ENCODE measurements around the gene MR1.

The MR1 gene

DNA sequence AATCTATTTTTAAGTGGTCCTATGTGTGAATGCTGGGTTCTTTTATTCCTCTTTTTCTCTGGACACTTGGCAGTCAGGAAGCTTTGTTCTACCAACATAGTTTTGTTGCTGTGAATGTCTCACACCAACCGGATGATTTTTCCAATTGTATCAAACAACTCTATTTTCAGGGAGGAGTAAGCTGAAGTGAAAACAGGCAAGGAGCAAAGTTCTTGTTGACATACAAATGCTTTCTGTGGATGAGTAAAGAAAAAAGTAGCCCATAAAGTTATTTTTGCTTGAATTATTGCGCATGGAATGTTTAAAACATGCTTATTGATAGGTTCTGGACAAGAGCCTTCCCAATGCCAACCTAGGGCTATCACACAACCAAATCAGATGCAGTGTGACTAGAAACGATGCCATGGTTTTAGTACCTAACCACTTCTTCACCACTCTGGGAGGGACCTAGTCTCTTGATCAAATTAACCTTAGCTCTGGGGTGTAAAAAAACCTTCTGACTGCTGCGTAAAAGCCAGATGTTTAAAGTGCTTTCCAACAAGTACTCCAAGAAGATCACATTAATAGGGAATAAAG, 59.2 kb downstream of the MR1 start:
- DNase-seq, result no peak

DNA sequence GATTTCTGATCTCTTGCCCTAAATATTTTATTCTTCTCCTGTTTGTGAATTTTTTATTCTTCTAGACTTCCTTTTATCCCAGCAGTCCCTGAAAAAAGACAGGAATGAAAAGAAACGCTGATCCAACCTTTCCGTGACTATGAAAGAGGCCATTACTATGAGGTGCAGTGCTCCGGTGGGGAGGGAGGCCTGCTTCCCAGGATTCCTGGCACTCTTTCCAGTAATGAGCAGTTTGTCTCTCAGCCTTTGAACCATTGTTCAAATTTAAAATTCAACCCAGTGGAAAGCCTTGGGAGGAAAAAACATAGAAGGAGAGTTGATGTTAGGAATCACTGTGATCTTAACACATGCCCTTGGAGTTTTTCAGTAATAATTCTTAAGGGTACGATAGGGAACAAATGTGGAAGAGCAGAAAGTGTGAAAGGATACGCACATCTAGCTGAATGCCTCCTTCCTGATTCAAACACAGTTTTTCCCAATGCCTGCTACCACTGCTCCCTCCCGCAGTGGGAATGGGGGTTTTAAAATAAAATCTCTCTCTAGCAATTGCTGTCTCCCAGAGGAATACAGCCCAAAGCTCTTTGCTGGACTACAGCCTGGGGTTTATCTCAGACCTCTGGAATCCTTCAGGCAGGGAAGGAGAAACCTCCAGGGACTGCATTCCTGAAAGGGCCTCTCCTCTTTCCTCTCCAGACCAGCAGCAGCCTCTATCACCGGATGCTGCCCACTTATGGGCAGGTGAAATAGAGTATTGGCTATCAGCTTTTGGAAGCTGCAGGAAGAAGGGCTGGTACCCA, 60.8 kb downstream of the MR1 start:
- no peak for DNase-seq

DNA sequence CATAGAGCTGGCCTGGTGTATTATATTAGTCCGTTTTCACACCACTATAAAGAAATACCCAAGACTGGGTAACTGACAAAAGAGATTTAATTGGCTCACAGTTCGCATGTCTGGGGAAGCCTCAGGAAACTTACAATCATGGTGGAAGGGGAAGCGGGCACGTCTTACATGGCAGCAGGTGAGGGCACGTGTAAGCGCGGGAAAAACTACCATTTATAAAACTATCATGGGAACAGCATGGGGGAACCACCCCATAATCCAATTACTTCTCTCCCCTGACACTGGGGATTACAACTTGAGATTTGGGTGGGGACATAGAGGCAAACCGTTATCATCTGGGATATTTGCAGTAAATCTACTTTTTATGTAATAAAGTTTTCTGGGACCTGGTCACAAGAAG, 61.5 kb downstream of the MR1 start:
- no peak for DNase-seq

DNA sequence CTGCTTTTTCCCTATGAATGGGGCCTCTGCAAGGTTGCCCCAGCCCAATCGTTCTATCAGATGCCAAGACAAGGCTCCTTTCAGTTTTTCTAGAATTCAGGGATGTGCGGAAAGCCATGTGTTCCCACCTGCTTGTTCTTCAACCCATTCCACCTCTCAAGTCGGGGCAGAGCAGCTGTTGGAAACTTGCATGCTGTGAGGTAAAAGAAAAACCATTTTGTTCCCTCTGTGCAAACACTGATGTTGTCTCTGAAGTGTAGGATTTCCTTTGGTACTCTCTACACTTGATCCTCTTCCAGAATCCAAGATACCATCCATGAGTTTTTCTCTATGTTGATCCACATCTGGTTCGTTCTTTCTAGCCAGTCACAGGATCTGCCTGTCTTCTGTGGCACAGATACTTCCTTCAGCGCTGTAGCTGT, 62.0 kb downstream of the MR1 start:
- peak; percentile 60 for DNase-seq

DNA sequence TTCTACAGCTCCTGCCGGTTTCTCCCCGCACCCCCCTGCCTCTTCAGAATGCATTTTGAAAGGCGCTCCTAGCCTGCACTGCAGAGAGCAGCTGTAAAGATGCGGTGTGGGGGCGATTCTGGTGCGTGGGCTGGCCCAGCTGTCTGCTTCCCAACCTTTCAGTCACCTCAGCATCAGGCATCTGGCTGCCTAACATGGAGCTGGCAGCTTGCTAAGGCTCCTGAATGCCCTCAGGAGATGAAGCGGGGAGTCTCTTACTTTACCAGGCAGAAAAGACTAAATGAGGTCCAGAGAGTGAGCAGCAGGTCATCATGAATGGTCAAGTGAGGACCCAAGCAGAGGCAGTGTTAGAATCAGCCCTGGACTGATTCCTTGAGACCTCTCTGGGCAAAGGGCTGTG, 63.5 kb downstream of the MR1 start:
- DNase-seq, result peak; percentile 16

DNA sequence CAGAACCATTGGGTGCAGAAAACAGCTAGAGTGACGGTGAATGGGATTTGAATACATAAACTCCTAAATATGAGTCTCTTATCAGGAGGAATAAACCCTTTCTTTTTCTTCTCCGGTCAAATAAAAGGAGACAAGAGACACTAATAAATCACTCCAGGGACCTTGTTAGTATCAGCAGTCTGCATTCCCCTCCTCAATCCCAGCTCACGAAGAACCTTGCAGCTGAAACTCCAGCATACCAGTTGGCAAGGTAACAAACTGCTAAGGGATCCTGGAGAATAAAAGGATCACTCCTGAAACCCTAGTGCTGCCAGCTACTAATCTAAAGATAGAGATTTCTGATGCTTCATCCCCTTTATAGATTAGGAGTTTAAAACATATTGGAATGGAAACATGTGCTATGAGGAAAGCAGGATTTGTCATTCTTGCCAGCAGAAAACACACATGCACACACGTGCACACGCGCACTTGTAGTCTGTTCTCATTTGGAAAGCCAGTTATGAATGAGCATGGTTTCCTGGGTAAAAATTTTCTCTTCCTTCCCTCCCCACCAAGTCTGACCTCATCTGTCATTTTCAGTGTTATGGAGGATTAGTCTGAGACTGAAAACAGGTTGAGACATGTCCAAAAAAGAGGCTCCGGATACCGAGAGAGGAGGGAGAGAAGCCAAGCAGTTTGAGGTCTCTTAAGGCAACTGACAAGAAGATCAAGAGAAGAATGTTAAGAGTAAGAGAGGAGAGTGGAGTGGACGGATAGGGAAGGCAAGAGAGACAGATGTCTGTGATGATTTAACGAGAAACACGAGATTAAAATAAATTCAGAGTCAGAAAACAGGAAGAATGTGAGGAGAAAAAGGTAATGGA, 65.6 kb downstream of the MR1 start:
- no peak for DNase-seq

DNA sequence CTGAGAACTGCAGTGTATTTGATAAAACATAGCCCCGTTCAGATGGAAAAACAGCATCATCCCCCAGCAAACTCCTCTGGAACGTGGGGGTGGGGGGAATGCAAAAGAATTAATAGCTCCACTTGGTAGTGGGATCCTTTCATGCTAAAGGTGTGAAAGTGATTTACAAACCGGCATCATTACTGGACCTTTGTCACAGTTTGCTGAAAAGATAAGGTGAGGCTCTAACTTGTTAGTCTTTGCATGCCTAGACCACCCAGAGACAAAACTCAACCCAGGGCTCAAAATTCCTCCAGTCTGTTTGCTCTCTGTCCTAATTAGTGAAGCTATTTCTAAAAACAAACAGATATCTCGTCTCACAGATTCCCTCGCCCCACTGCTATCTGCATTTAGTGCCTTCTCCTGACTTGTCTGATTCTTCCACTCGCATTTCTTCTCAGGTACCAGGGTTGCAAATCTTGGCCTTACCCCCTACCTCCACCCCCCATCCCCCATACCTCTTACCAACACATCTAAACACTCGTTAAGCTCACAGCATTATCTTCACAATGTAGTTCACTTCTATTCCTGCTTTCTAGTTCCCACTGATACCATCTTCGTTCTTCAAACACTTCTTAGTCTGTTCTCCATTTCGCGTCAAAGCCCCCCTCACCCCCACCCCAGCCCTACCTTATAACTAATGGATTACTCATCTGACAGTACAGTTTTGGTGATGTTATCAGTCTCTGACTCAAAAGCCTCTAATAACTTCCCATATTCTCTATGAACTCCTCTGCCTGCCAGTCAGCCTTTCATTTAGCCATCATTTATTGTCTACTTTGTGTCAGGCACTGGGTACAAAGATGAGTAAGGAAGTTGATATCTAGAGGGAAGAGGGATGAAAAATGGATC, 66.5 kb downstream of the MR1 start:
- DNase-seq, result no peak

DNA sequence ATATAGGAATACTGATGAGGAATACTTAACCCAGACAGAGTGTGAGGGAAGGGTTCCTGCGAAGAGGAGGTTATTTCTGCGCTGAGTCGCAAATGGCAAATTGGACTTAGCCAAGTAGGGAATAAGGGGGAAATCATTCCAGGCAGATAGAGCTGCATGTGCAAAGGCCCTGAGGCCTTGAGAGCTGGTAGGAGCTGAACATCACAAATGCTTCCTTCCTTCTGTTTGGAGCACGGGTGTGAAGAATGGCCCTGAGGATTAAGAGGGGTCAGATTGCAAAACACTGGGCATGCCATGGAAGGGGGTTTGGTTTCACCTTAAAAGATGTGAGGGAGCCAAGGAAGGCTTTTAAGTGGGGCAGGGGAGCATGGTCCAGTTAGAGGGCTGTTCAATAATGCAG, 67.2 kb downstream of the MR1 start:
- DNase-seq, result no peak

DNA sequence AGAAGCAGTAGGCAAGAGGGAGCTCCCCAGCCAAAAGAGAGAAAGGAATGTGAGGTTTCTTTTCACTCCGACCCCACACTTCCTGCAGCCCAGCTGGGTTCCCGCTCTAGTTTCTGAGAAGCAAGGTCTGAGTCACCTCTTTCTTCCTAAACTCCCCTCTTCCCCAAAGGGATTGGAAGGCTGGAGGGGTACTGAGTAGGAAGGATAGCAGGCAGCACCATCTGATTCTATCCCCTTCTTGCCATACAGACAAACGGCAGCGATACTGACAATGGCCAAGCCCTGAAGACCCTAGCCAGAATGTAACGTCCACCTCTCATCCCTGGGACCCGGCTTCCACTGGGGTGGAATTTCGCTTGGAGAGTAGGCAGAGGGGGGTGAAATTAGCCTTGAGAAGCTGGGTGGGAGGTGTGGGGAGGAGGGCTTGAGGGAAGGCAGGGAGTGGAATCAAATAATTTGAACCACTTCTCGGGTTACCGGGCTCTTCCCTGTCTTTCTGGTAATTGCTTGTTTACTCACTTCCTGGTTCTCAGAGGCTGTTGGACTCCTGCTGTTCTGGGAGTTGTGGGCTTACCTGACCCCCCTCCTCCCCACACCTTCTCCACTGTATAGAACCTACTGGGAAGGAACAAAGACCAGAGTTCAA, 67.9 kb downstream of the MR1 start:
- DNase-seq, result peak; percentile 84

DNA sequence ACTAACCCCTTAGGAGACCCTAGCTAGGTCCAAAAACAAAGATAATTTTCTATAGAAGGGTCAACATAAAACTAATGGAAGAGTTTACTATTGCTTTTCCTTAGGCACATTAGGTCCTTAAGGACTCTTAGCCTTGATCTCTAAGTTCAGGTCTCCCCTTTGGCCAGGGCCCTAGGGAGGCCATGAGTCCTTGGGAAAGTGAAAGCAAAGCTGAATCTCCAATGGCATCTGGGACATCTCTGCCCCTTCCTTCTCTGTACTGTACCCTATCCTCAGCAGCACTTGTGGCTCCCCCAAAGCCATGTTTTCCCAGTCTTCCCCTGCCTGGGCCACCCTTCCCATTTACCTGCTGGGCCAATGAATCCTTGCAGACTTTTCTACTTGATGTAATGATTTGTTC, 69.1 kb downstream of the MR1 start:
- DNase-seq, result no peak

DNA sequence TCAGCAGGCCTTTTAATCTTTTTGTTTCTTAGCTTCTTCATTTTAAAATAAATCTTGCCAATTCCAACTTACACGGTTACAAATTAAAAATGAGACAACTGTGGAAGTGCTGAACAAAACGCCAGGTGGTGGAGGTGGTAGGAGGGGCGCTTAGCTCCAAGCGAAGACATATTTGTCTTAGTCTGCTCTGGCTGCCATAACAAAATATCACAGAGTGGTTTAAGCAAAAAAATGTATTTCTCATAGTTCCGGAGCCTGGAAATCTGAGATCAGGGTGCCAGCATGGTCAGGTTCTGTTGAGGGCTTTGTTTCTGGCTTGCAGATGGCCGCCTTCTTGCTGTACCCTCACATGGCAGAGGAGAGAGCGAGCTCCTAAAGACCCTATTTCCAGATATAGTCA, 69.6 kb downstream of the MR1 start:
- DNase-seq, result no peak

DNA sequence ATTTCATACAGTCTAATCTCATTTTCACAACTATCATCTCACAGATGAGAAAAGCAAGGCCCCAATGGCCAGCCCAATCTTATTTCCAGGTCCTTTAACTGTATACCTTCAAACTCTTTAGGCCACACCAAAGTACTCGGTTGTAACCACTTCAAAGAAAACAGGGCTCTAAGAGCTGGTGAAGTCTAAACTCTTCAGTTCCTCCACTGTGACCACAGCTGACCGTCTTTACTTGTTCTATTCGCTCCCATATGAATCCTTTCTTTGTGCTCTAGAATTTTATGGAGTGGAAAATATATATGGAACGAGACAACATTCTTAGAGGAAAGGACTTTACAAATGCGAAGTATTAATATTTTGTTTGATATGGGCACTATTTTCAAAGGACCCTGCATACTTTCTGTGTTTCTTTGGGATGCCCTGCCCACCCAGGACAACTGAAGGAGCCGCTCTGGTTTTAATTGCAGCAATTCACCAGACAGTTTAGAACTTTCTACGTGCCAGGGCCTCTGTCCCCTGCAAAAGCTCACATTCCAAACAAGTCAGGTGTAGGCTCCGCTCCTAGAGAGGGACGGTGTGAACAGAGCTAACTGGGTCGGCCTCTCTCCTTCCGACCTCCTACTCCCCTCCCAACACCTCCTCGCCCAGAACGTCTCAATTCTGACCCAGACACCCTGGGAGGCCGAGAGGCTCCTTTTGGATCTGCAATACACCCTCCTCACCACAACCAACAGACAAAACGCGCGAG, 70.4 kb downstream of the MR1 start:
- no peak for DNase-seq

DNA sequence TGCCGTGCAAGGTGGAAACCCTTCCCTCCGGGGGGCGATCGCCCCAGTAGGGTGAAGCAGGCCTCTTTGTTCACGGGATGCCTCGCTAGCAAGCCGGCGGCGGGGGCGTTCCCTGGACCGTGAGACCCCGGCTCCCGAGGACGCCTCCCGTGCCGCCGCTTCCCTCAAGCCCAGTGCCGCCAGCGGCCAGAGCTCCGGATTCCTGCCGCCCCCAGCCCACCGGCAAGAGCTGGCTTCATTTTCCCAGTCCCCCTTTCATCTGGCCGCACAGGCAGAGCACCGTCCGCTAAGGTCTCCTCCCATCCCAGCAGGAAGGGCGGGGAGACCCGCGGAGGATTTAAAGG, 71.0 kb downstream of the MR1 start:
- DNase-seq, result peak; percentile 47

DNA sequence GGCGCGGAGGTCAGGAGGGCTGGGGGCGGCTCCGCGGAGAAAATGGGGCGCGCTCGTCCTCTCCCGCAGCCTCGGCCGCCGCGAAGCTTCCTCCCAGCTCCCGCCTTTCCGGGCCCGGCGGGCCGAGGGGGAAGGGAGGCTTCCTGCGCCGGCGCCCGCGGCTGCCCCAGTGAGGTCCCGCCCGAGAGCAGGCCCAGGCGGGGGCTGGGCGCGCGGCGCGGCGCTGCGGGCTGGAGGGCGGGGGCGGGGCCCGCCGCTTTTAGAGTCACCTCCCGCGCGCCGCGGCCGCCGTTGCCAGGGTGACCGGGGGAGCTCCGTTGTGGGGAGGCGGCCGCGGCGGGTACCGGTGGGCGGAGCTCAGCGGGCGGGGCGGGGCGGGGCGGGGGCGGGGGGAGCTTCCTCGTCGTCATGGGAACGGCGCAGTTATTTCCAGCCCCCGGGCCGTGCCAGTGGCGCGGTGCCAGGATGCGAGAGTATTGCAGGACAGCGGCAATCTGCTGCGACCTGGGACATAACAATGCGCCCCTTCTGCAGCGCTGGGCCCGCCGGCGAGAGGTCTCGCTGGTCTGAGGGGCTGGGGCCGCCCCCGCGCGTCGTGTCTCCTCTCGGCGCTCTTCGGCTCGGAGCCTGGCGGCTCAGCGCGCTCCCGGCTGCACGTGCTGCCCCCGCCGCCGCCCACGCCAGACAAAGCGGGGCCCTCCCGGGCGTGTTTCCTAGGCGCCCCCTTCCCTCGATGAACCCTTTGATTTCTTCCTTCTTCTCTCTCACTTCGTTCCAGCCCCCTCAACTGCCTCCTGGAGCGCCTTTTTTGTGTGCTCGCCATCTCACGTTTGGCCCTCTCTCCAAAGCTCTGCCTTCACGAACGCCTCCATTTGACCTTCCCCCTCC, 71.6 kb downstream of the MR1 start:
- DNase-seq, result peak; percentile 94

DNA sequence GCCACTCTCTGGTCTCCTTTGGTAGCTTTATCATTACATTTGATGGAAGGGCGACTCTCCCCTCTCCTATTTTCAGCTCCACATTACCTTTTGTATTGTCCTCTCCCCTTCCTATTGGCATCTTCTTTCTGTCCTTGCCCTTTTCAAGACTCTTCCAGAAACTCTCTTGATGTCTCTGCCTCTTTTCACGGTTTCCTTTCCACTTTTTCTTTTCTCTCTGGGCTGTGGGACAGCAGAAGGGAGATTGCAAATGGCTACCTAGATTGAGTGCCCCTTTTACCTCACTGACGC, 72.2 kb downstream of the MR1 start:
- DNase-seq, result no peak

DNA sequence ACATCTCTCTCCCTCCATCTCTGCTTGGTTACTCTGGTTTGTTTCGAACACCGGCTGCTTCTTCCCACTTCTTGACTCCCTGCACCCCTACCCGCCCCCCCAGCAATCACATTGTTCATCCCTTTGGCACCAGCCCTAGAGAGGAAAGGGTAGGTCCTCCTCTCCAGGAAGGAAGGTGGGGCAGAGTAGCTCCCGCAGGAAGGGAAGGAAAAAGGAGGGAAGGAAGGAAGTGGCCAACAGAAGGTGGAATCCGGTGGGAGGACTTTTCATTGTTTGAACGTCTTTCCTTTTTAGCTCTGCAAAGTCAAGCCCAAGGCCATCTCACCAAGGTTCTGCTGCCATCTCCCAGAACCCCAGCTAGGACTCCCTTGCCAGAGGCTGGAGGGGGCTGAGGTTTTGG, 72.7 kb downstream of the MR1 start:
- DNase-seq, result no peak

DNA sequence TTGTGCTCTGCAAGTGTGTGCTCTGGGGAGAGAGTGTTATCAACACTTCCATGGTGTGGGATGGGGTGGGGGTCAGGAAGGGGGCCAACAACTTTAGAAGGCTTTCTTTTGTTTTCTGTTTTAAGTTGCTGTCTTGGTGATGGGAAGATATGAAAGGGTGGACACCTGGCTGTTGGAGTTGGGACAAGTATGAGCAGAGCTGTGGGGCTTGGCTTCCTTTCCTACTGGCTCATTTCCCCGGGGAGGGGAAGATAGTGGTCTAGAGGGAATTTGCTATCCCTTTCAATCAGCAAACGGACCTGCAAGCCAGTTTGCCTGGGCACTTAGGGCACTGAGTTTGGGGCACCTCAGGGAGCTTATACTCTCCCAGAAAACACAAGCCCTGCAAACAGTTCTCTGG, 73.9 kb downstream of the MR1 start:
- no peak for DNase-seq

DNA sequence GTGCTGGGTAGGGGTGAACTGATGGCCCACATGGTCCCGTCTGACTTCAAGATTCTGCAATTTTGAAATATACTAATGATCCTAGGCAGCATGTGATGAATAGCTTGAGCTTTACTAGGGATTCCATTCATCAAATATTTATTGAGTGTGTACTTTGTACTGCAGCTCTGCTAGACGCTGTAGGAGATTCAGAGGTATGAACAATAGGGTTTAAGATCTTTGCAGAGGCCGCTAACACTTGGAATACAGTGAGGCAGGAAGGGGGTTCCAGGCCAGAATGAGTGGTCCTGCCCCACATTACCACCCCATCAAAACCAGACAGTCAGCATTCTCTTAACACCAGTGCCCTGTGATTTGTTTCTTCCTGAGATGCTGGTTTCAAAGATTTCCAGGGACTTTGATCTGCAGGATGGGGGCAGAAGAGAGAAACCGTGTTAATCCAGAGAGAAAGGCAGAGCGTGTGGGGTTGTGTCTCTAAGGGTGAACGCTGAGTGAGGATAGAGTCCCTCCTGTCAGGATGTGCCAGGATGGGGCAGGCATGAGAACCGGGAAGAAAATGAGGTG, 74.6 kb downstream of the MR1 start:
- no peak for DNase-seq

DNA sequence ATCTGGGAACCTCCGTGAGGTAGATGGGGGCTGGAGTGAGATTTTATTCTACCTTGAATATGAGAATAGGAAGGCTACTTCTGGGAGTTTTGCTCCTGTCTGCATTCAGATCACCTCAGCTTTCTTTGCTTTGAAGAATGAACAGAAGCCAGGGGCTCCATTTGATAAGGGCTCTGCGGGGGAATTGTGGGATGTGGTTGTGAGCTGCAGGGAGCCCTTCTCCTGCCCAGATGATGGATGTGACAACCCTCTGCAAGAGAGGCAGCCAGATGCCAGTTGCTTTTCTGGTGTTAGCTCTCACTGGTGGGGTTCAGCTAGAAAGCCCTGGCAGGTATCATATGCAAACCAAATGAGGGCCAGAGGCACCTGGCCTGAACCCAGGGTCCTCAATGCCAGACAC, 76.2 kb downstream of the MR1 start:
- DNase-seq, result peak; percentile 40
